H1 (cell line): ENCODE measurements around the gene DTNB. TPM values are rescaled to one million over a fixed set of nuclear protein-coding genes. Genes with fewer than 3 reads are reported as not detected.
"Not testable (repeated sequence)": the region's sequence is repeated elsewhere in the genome, so short reads cannot be mapped to it uniquely, and the experiment has no call there.

Source experiments
- CTCF ChIA-PET: fragments of 300-600 bp; sonication (Branson Sonifier 250); formaldehyde crosslinking; loops from one replicate; lab custom pipeline; 2021; ENCODE audit not compliant: partially characterized antibody; lab: Charles Lee
- POLR2A ChIA-PET: fragments of 300-600 bp; sonication (Branson Sonifier 250); formaldehyde crosslinking; loops from one replicate; lab custom pipeline; 2021; ENCODE audit warnings: inconsistent platforms; ENCODE audit not compliant: partially characterized antibody; lab: Charles Lee
- DNase-seq, 2 experiments: peaks; one replicate each; pipeline versions ENCODE4 v3.0.0 to v3.0.0-alpha.2; 2010 to 2022; ENCODE audit warnings: low spot score in 2 of 2, low read depth in 1 of 2, mixed read lengths in 1 of 2
- FAIRE-seq: peaks from 2 replicates; lab custom pipeline; 2011; peaks lifted over from hg19 to GRCh38; lab: Jason Lieb, UNC
- H2AFZ ChIP-seq: 2 replicates; pipeline ENCODE4 v1.8.1; 2012; ENCODE audit warnings: low read length, inconsistent platforms
- H2AK5ac ChIP-seq: 2 replicates; pipeline ENCODE4 v1.6.1; 2013; ENCODE audit warnings: low read depth, low read length
- H2BK120ac ChIP-seq: replicated peaks from 2 replicates; pipeline ENCODE3; 2013; ENCODE audit warnings: low read depth, low read length, inconsistent platforms
- H2BK12ac ChIP-seq: 2 replicates; pipeline ENCODE4 v1.6.1; 2013; ENCODE audit warnings: low read depth, low read length
- H2BK15ac ChIP-seq: 2 replicates; pipeline ENCODE4 v1.6.1; 2013; ENCODE audit warnings: low read length
- H2BK20ac ChIP-seq: 2 replicates; pipeline ENCODE4 v1.6.1; 2013; ENCODE audit warnings: low read length
- H2BK5ac ChIP-seq: 2 replicates; pipeline ENCODE4 v1.6.1; 2013; ENCODE audit warnings: low read depth, low read length
- H3K14ac ChIP-seq: 2 replicates; pipeline ENCODE4 v1.6.1; 2013; ENCODE audit warnings: inconsistent platforms; ENCODE audit not compliant: insufficient read length
- H3K18ac ChIP-seq: 2 replicates; pipeline ENCODE4 v1.6.1; 2013; ENCODE audit warnings: low read length; ENCODE audit errors: extremely low read depth
- H3K23ac ChIP-seq: 2 replicates; pipeline ENCODE4 v1.6.1; 2013; ENCODE audit warnings: inconsistent platforms; ENCODE audit not compliant: insufficient read length
- H3K23me2 ChIP-seq: 2 replicates; pipeline ENCODE4 v1.6.1; 2013; ENCODE audit warnings: low read depth, low read length
- H3K27ac ChIP-seq: 2 replicates; pipeline ENCODE4 v1.6.1; 2011; ENCODE audit warnings: low read depth, low read length, inconsistent platforms
- H3K27me3 ChIP-seq, 4 experiments: replicated peaks in 1 of 4; 1 replicate in 1 of 4; 2 replicates in 3 of 4; pipeline versions ENCODE4 v1.6.1 to v1.8.1; 2011 to 2013; ENCODE audit warnings: low read length in 3 of 4, mild to moderate bottlenecking in 3 of 4, inconsistent platforms in 2 of 4, mixed read lengths in 2 of 4, moderate library complexity in 1 of 4; ENCODE audit not compliant: control insufficient read depth in 3 of 4, insufficient read depth in 3 of 4; ENCODE audit errors: extremely low read depth in 1 of 4
- H3K36me3 ChIP-seq, 4 experiments: 2 replicates each; pipeline versions ENCODE4 v1.6.1 to v1.8.1; 2011 to 2013; ENCODE audit warnings: mild to moderate bottlenecking in 4 of 4, low read length in 3 of 4, moderate library complexity in 2 of 4, control low read depth in 1 of 4, inconsistent platforms in 1 of 4; ENCODE audit not compliant: insufficient read depth in 4 of 4, control insufficient read depth in 2 of 4
- H3K4ac ChIP-seq: replicated peaks from 2 replicates; pipeline ENCODE3; 2013; ENCODE audit warnings: low read length, low read depth, mixed read lengths, inconsistent platforms; ENCODE audit not compliant: insufficient read length
- H3K4me1 ChIP-seq, 4 experiments: replicated peaks in 1 of 4; 1 replicate in 1 of 4; 2 replicates in 3 of 4; pipeline versions ENCODE4 v1.6.1 to v1.8.1; 2011 to 2013; ENCODE audit warnings: low read length in 3 of 4, inconsistent platforms in 2 of 4, mixed read lengths in 1 of 4; ENCODE audit not compliant: insufficient read depth in 4 of 4, control insufficient read depth in 3 of 4
- H3K4me2 ChIP-seq, 2 experiments: 2 replicates each; pipeline versions ENCODE4 v1.6.1 to v1.8.1; 2011 to 2013; ENCODE audit warnings: low read depth in 2 of 2, low read length in 2 of 2, control low read depth in 1 of 2, inconsistent platforms in 1 of 2, mild to moderate bottlenecking in 1 of 2; ENCODE audit not compliant: insufficient read depth in 1 of 2
- H3K4me3 ChIP-seq, 4 experiments: fragments of 200-600, 300-600 bp in 1 of 4; sonication (generic), shearing (Covaris generic), sonication (Bioruptor Twin) in 1 of 4; 2 replicates each; pipeline versions ENCODE4 v1.5.1 to v1.8.1; 2011 to 2016; ENCODE audit warnings: low read length in 4 of 4, low read depth in 3 of 4, control low read depth in 2 of 4, inconsistent platforms in 2 of 4, mild to moderate bottlenecking in 2 of 4, mixed read lengths in 1 of 4, moderate library complexity in 1 of 4; ENCODE audit not compliant: insufficient read depth in 2 of 4; ENCODE audit errors: extremely low read depth in 1 of 4
- H3K56ac ChIP-seq: replicated peaks from 2 replicates; pipeline ENCODE3; 2013; ENCODE audit warnings: low read depth, mild to moderate bottlenecking, mixed read lengths, low read length, inconsistent platforms; ENCODE audit not compliant: insufficient read length
- H3K79me1 ChIP-seq: 2 replicates; pipeline ENCODE4 v1.6.1; 2013; ENCODE audit warnings: low read depth, low read length, control low read depth
- H3K79me2 ChIP-seq, 2 experiments: 2 replicates each; pipeline versions ENCODE4 v1.6.1 to v1.8.1; 2012 to 2013; ENCODE audit warnings: low read length in 2 of 2, mild to moderate bottlenecking in 2 of 2, inconsistent platforms in 1 of 2; ENCODE audit not compliant: insufficient read depth in 2 of 2, control insufficient read depth in 1 of 2
- H3K9ac ChIP-seq, 4 experiments: replicated peaks in 1 of 4; 1 replicate in 1 of 4; 2 replicates in 3 of 4; pipeline versions ENCODE4 v1.6.1 to v1.8.1; 2011 to 2013; ENCODE audit warnings: low read depth in 3 of 4, low read length in 3 of 4, control low read depth in 2 of 4, mild to moderate bottlenecking in 2 of 4, moderate library complexity in 2 of 4, inconsistent platforms in 1 of 4; ENCODE audit errors: extremely low read depth in 1 of 4
- H3K9me3 ChIP-seq, 2 experiments: 2 replicates each; pipeline versions ENCODE4 v1.6.1 to v1.8.1; 2012 to 2013; ENCODE audit warnings: mild to moderate bottlenecking in 2 of 2, moderate library complexity in 2 of 2, control low read depth in 1 of 2, inconsistent platforms in 1 of 2, low read depth in 1 of 2, low read length in 1 of 2, mixed read lengths in 1 of 2; ENCODE audit not compliant: insufficient read depth in 2 of 2
- H4K20me1 ChIP-seq, 2 experiments: replicated peaks in 1 of 2; 2 replicates each; pipeline versions ENCODE3 to v1.8.1; 2011 to 2013; ENCODE audit warnings: inconsistent platforms in 2 of 2, low read length in 2 of 2, mild to moderate bottlenecking in 1 of 2; ENCODE audit not compliant: insufficient read depth in 2 of 2, control insufficient read depth in 1 of 2
- H4K5ac ChIP-seq: 2 replicates; pipeline ENCODE4 v1.6.1; 2013; ENCODE audit warnings: low read length, low read depth, mixed read lengths, inconsistent platforms; ENCODE audit not compliant: insufficient read length
- H4K8ac ChIP-seq: 2 replicates; pipeline ENCODE4 v1.8.0; 2013; ENCODE audit warnings: mild to moderate bottlenecking, moderate library complexity, low read length, inconsistent platforms; ENCODE audit not compliant: insufficient read depth; ENCODE audit errors: extremely low read depth
- H4K91ac ChIP-seq: replicated peaks from 2 replicates; pipeline ENCODE3; 2013; ENCODE audit warnings: low read length, mixed read lengths, inconsistent platforms; ENCODE audit not compliant: insufficient read length
- WGBS, 2 experiments: shearing (Covaris generic) in 1 of 2; methylation state at CpG; one replicate each; pipeline versions ENCODE4 v1.1.6 to v1.1.7; 2013 to 2015; ENCODE audit warnings: low lambda C conversion rate in 2 of 2, mixed read lengths in 2 of 2, inconsistent platforms in 1 of 2, low coverage in 1 of 2, missing lambda C conversion rate in 1 of 2; ENCODE audit not compliant: insufficient replicate concordance in 2 of 2, insufficient coverage in 1 of 2, insufficient read length in 1 of 2; ENCODE audit errors: extremely low coverage in 1 of 2, missing lambda C conversion rate in 1 of 2; 5-methylcytosine and 5-hydroxymethylcytosine counted together
- polyA plus RNA-seq, 7 experiments: library from polyadenylated mRNA; depleted of rRNA in 3 of 7; stranded (reverse) in 5 of 7; unstranded in 2 of 7; fragments of >200 nt in 5 of 7; fragments of 200-250 nt in 2 of 7; gene quantifications; 1 replicate in 5 of 7; 2 replicates in 1 of 7; 4 replicates in 1 of 7; pipeline versions ENCODE4 v1.2.1 to v1.2.3, GENCODE V29; 2011 to 2013; ENCODE audit warnings: missing spikeins in 2 of 7, mixed read lengths in 2 of 7
- total RNA-seq: library from RNA; stranded (reverse); fragmentation: NEBNext Ultra II Directional; extraction: Animal tissue kit (Norgen Biotek cat#: 25700); gene quantifications from 2 replicates; pipeline ENCODE4 v1.2.1, GENCODE V29; 2021

The DTNB gene
- total and polyA plus RNA-seq, 2 of the 8 experiments (the other 6 are each of a cell fraction or from before 2014, with no cell fraction given) = 39.6 to 49.5 TPM

DNA sequence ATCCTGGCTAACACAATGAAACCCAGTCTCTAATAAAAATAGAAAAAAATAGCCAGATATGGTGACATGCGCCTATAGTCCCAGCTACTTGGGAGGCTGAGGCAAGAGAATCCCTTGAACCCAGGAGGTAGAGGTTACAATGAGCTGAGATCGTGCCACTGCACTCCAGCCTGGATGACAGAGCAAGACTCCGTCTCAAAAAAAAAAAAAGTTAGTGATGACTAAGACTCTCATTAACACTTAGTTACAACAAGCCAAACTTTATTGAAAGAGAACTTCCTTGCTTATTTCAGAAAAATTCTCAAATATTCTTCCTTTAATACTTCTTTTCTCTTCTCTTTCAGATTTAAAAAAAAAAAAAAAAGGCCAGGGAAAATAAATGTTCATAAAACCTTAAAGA lies 7.9 kb downstream of the DTNB start:
- DNase-seq, H4K8ac ChIP-seq, H4K91ac ChIP-seq, H3K18ac ChIP-seq, H3K9ac ChIP-seq, H3K4me2 ChIP-seq, H2BK20ac ChIP-seq, H3K27me3 ChIP-seq, H3K56ac ChIP-seq, H3K23me2 ChIP-seq, H3K4me3 ChIP-seq, H2AK5ac ChIP-seq, H2BK15ac ChIP-seq, H2BK5ac ChIP-seq, H3K14ac ChIP-seq, H2AFZ ChIP-seq, H3K79me1 ChIP-seq, H3K4ac ChIP-seq, H3K9me3 ChIP-seq, H2BK12ac ChIP-seq, H4K5ac ChIP-seq, H3K23ac ChIP-seq, FAIRE-seq, H3K27ac ChIP-seq, H2BK120ac ChIP-seq, H4K20me1 ChIP-seq, H3K36me3 ChIP-seq: not testable (repeated sequence)
- Histone ChIP-seq H3K79me2 (peaks cover 0 to 85% of the 10 kb centered on the region in 2 experiments; a peak in 3 of 4 replicates), H3K4me1 (peaks cover 3 to 11% (median 6%) of the 10 kb centered on the region in 4 experiments; a peak in 6 of 7 replicates)
- CTCF ChIA-PET = interaction anchor here (0.6 to 4.7 kb wide), 37 partner anchors 9 to 389 kb away, joined by 3 to 72 read pairs (median 4); no protein-coding TSS in a partner anchor
- 85% methylated on average over 3 of the region's 3 CpGs; no CpG with 5 or more reads in 1 of the 2 experiments for WGBS, 2 experiments
- POLR2A ChIA-PET = interaction anchor here (0.7 to 2.3 kb wide), 6 partner anchors 8 to 413 kb away, joined by 3 to 10 read pairs (median 4); partner anchors contain the start of gene DTNB
